Nephron (organoid): Measurements from ENCODE around the gene EPN2.

Experiments used
- H3K27ac Mint-ChIP-seq, 3 experiments: 2 replicates each; pipeline ENCODE4 v1.8.0; 2020; ENCODE audit warnings: mixed read lengths in 3 of 3, mild to moderate bottlenecking in 2 of 3, moderate library complexity in 1 of 3
- H3K27me3 Mint-ChIP-seq: 2 replicates; pipeline ENCODE4 v1.8.0; 2021; ENCODE audit warnings: low read depth, mild to moderate bottlenecking, moderate library complexity, mixed read lengths
- H3K36me3 Mint-ChIP-seq: 2 replicates; pipeline ENCODE4 v1.8.0; 2020; ENCODE audit warnings: low read depth, mixed read lengths
- H3K4me1 Mint-ChIP-seq: 2 replicates; pipeline ENCODE4 v1.8.0; 2020; ENCODE audit warnings: mixed read lengths
- H3K4me3 Mint-ChIP-seq, 3 experiments: 2 replicates each; pipeline ENCODE4 v1.8.0; 2020; ENCODE audit warnings: mild to moderate bottlenecking in 3 of 3, mixed read lengths in 3 of 3, moderate library complexity in 2 of 3
- H3K9me3 Mint-ChIP-seq: 2 replicates; pipeline ENCODE4 v1.8.0; 2020; ENCODE audit warnings: mixed read lengths
- TF ChIP-seq, protein P1 (sequence below), 3 experiments: fragments of 200-600 bp; sonication (generic); IDR thresholded peaks; one replicate each; pipeline ENCODE4 v1.5.0; 2021; ENCODE audit warnings: antibody characterized with exemption in 3 of 3; ENCODE audit not compliant: unreplicated experiment in 3 of 3

Gene EPN2

GRCh38 chr17:19371259-19372010 is 134.3 kb downstream of the EPN2 start:
- Mint-ChIP-seq H3K27ac (peak overlapping the region in 1 of 3 experiments; percentile 59), H3K9me3 (no peaks in the 10 kb centered on the region), H3K36me3 (no peaks in the 10 kb centered on the region), H3K4me3 (no peak overlapping the region), H3K27me3 (no peaks in the 10 kb centered on the region), H3K4me1 (peaks cover 5% of the 10 kb centered on the region)
- TF ChIP-seq, protein P1, sequence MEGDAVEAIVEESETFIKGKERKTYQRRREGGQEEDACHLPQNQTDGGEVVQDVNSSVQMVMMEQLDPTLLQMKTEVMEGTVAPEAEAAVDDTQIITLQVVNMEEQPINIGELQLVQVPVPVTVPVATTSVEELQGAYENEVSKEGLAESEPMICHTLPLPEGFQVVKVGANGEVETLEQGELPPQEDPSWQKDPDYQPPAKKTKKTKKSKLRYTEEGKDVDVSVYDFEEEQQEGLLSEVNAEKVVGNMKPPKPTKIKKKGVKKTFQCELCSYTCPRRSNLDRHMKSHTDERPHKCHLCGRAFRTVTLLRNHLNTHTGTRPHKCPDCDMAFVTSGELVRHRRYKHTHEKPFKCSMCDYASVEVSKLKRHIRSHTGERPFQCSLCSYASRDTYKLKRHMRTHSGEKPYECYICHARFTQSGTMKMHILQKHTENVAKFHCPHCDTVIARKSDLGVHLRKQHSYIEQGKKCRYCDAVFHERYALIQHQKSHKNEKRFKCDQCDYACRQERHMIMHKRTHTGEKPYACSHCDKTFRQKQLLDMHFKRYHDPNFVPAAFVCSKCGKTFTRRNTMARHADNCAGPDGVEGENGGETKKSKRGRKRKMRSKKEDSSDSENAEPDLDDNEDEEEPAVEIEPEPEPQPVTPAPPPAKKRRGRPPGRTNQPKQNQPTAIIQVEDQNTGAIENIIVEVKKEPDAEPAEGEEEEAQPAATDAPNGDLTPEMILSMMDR (IDR thresholded peaks at IDR 0.05; ENCODE audit: unreplicated experiment in 3 of 3): no peak

- peaks cover 8% of the 10 kb centered on the region for H3K4me1 Mint-ChIP-seq
- no peaks in the 10 kb centered on the region for H3K36me3 Mint-ChIP-seq
- no peaks in the 10 kb centered on the region for H3K27me3 Mint-ChIP-seq
- no peaks in the 10 kb centered on the region for H3K9me3 Mint-ChIP-seq
- TF ChIP-seq, protein P1 (IDR thresholded peaks at IDR 0.05; ENCODE audit: unreplicated experiment in 3 of 3): no peak
- H3K4me3 Mint-ChIP-seq: no peak overlapping the region
- H3K27ac Mint-ChIP-seq: no peak overlapping the region
Observed at GRCh38 chr17:19372011-19372370, 134.8 kb downstream of the EPN2 start.

- H3K4me1 Mint-ChIP-seq: peaks cover 12% of the 10 kb centered on the region
- TF ChIP-seq, protein P1 (IDR thresholded peaks at IDR 0.05; ENCODE audit: unreplicated experiment in 3 of 3): no peak
Observed at GRCh38 chr17:19372439-19372838, 135.3 kb downstream of the EPN2 start.

DNA sequence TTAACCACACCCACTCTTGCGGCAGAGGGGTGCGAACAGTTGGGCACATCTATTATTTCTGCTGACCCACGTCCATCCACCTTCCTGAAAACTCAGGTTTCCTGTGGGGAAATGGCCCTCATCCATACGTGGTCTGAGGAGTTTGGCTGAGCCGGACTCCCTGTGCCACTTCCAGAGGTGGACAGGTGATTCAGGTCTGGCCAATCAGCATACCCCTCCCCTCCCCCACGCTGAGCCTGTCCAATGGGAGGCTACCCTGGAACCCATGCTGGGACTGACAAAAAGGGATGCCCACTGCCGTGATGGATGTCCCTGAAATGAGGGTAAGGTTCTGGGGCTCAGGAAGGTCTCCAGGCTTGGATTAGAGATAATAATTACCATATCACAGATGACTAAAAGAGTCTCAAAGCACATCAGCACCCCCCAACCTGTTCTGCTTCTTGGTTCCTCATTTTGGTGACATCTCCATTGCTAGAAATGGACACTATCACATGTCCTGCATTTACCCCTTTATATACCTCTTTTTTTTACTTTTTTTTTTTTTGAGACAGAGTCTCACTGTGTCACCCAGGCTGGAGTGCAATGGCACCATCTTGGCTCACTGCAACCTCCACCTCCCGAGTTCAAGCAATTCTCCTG is 135.8 kb downstream of the EPN2 start:
- no peak overlapping the region for H3K4me3 Mint-ChIP-seq
- H3K27ac Mint-ChIP-seq: no peak overlapping the region
- no peaks in the 10 kb centered on the region for H3K36me3 Mint-ChIP-seq
- H3K4me1 Mint-ChIP-seq: peaks cover 12% of the 10 kb centered on the region
- H3K9me3 Mint-ChIP-seq: no peaks in the 10 kb centered on the region
- no peaks in the 10 kb centered on the region for H3K27me3 Mint-ChIP-seq
- TF ChIP-seq, protein P1 (IDR thresholded peaks at IDR 0.05; ENCODE audit: unreplicated experiment in 3 of 3): no peak

More at GRCh38 chr17:19372439-19372838, 135.3 kb downstream of the EPN2 start:
- no peaks in the 10 kb centered on the region for H3K36me3 Mint-ChIP-seq
- no peaks in the 10 kb centered on the region for H3K9me3 Mint-ChIP-seq
- H3K4me3 Mint-ChIP-seq: no peak overlapping the region
- no peaks in the 10 kb centered on the region for H3K27me3 Mint-ChIP-seq
- no peak overlapping the region for H3K27ac Mint-ChIP-seq

GRCh38 chr17:19374136-19374535 is 137.0 kb downstream of the EPN2 start:
- H3K36me3 Mint-ChIP-seq: peaks cover under 1% of the 10 kb centered on the region
- H3K4me3 Mint-ChIP-seq: peak overlapping the region; percentile 56 to 74 (median 59)
- H3K27ac Mint-ChIP-seq: peak overlapping the region in 2 of 3 experiments; percentile 26 to 39
- H3K27me3 Mint-ChIP-seq: no peaks in the 10 kb centered on the region
- H3K9me3 Mint-ChIP-seq: no peaks in the 10 kb centered on the region
- TF ChIP-seq, protein P1 (IDR thresholded peaks at IDR 0.05; ENCODE audit: unreplicated experiment in 3 of 3): no peak
- peaks cover 14% of the 10 kb centered on the region for H3K4me1 Mint-ChIP-seq
